GM12872 (cell line): ENCODE data around the gene ACAD9.
A peak's percentile ranks its signal among the peaks of the same experiment; 100 is the strongest.

Experiments
- CTCF ChIP-seq: IDR thresholded peaks from 3 replicates; pipeline ENCODE4 v1.5.1; 2011; ENCODE audit warnings: low read depth, mild to moderate bottlenecking, low read length, moderate library complexity; ENCODE audit not compliant: insufficient read depth

ACAD9 gene

GRCh38 chr3:128879125-128879969 lies at the start of gene ACAD9:
ACAD9 (plus strand) TSS chr3:128879620; CDS start chr3:128879692, 72 bp downstream.
- no peak for TF ChIP-seq CTCF

- no peak for TF ChIP-seq CTCF
Measured at GRCh38 chr3:128835096-128835495, 44.3 kb upstream of the ACAD9 start.

- TF ChIP-seq CTCF, result no peak
Measured at GRCh38 chr3:128841926-128842920, 37.2 kb upstream of the ACAD9 start.

- no peak for TF ChIP-seq CTCF
Measured at GRCh38 chr3:128844502-128844901, 34.9 kb upstream of the ACAD9 start.

- peak; percentile 41; the same call in 2 of the 3 replicates for TF ChIP-seq CTCF
Measured at GRCh38 chr3:128845119-128845777, 34.2 kb upstream of the ACAD9 start.

- TF ChIP-seq CTCF, result peak; percentile 48
Measured at GRCh38 chr3:128845778-128846485, 33.5 kb upstream of the ACAD9 start.
